Activated CD8-positive, alpha-beta memory T cell treated with anti-CD3 and anti-CD28 coated beads for 48 hours (primary cell): ENCODE measurements around the gene PIP5K1A.
A peak's percentile ranks its signal among the peaks of the same experiment; 100 is the strongest.
"Not testable (repeated sequence)": the region's sequence is repeated elsewhere in the genome, so short reads cannot be mapped to it uniquely, and the experiment has no call there.

ENCODE experiments used
- DNase-seq, 3 experiments: peaks; one replicate each; pipeline ENCODE4 v3.0.0-alpha.2; 2020; ENCODE audit warnings: low read depth in 2 of 3, low spot score in 2 of 3

PIP5K1A gene

DNA sequence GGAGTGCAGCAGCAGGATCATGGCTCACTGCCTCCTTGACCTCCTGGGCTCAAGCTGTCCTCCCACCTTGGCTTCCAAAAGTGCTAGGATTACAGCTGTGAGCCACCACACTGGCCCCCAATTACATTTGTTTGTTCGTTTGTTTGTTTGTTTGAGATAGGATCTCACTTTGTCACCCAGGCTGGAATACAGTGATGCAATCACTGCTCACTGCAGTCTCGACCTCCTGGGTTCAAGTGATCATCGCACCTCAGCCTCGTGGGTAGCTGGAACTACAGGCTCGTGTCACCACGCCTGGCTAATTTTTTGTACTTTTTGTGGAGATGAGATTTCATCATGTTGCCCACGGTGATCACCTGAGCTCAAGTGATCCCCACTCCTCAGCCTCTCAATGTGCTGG is 6.3 kb upstream of the PIP5K1A start:
- no peak for DNase-seq

DNA sequence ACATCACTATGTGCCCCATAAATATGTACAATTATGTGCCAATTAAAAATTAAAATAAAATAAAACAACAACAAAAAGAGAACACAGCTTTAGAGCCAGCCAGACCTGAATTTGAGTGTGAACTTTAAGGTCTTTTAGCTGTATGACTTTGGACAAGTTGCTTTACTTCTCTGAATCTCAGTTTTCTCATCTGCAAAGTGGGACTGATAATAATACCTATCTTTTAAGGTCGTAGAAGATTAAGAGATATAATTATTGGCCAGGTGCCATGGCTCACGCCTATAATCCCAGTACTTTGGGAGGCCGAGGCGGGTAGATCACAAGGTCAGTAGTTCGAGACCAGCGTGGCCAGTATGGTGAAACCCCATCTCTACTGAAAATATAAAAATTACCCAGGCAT is 5.0 kb upstream of the PIP5K1A start:
- DNase-seq = no peak

DNA sequence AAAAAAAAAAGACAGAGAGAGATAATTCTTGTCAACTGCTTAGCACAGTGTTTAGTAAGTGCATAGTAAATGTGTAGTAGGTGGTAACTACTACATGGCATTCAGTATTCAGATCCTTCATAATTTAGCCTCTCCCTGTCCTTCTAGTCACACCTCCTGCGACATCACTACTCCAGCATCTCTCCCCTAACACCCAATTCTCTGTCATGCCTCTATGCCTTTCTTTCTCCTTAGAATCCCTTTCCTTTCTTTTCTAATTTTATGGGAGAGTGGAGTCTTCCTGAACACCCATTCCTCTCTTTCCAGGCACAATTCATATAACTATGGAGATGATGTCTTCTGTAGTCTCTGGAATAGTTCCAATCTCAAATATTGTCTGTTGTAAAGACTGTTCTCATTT is 4.5 kb upstream of the PIP5K1A start:
- no peak for DNase-seq

- DNase-seq = not testable (repeated sequence)
Measured at GRCh38 chr1:151194894-151195594, 3.3 kb upstream of the PIP5K1A start.

DNA sequence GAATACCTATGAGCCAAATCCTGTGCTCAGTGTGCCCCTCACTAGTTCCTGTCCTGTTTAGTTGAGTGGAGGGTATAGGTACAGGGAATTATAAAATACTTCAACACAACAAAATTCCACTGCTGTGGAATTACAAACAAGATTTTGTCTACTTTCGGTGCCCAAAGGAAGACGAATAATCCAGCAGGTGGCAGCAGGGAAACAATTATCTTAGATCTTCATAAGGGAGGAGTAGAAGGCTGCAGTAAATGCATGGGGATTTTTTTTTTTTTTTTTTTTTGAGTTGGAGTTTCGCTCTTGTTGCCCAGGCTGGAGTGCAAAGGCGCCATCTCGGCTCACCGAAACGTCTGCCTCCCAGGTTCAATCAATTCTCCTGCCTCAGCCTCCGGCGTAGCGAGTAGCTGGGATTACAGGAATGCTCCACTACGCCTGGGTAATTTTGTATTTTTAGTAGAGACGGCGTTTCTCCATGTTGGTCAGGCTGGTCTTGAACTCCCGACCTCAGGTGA is 2.0 kb upstream of the PIP5K1A start:
- DNase-seq = no peak

GRCh38 chr1:151197863-151198253 is 494 bp upstream of the PIP5K1A start:
- no peak for DNase-seq

DNA sequence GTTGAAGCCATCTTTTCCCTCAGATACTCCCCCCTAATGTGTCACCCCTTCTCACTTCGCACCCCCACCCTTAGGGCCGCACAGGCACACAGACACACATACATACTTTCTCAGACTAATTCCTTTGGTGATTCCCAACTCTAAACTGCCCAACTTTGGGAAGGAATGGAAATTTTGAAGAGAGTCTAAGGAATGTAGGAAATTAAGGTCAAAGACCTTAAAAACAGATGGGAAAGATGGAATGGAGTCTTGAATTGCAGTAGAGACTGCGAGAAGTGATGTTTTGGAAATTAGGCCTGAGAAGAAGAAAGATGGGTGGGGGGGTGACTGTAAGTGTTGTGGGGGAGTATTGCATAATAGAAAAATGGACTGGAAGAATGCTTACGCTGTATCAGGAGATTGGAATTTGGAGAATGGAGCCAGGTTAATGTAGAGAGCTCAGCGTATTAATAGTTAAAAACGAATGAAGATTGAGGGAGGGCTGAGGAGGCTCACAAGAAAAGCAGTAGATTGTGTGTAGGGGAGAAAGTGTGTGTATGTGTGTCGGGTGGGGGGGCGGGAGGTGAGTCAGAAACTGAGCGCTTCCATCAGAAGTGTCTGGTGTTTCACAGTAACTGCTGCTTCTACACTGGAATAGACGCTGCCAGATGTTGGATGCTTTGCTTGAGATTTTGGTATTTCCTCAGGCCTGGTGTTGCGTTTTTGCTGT is 1.7 kb downstream of the PIP5K1A start:
- no peak for DNase-seq

GRCh38 chr1:151205381-151205965 is 7.1 kb downstream of the PIP5K1A start:
- not testable (repeated sequence) for DNase-seq

- DNase-seq = no peak
Measured at GRCh38 chr1:151210830-151211229, 12.5 kb downstream of the PIP5K1A start.

DNA sequence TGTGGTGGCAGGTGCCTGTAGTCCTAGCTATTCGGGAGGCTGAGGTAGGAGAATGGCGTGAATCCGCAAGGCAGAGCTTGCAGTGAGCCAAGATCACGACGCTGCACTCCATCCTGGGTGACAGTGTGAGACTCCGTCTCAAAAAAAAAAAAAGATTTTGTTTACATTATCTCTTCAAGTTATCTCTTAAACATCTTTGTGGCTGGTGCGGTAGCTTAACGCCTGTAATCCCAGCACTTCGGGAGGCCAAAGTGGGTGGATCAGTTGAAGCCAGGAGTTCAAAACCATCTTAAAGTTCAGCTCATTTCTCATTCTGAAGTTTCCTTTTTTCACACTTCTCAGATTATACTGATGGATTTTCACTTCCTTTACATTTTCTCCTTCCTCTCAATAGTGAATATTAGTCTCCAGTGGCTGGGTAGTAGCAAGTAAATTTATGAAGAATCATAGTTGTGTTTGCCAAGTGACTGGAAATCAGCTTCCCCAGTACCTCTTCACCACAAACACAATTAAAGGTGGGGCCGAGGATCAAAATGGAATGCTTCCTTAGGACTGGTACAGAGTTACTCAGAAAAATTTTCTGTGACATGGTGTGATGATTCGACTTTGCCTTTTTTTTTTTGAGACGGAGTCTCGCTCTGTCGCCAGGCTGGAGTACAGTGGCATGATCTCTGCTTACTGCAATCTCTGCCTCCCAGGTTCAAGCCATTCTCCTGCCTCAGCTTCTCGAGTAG is 13.8 kb downstream of the PIP5K1A start:
- DNase-seq = no peak

DNA sequence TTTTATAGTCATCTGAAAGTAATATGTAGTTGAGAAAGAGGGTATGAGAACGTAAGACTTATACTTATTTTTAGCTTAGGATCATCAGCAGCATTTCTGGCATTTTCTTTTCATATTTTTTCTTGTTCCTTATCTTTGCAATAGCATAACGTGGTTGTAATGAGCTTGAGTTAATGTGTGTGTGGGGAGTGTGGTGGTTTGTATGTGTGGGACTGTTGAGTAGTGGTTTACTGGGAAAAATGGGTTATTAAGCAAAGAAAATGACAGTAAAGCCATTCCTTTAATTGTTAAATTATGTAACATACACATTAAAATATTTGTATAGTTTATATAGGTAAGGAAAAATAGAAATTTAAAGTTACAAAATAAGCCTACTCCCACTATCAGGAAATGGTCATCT is 15.2 kb downstream of the PIP5K1A start:
- DNase-seq = no peak

DNA sequence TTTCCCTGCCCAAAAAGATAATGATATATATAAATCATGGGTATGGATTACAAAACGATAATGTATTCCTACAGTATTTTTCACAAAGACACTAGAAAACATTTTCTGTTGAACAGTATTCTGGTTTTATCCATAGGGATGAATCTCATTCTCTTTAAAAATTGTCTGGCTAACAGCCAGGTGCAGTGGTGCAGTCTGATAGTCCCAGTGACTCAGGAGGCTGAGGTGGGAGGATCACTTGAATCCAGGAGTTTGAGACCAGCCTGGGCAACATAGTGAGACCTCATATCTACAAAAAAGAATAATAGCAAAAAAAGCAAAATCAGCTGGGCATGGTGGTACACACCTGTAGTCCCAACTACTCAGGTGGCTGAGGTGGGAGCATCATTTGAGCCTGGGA is 23.3 kb downstream of the PIP5K1A start:
- DNase-seq = no peak

DNA sequence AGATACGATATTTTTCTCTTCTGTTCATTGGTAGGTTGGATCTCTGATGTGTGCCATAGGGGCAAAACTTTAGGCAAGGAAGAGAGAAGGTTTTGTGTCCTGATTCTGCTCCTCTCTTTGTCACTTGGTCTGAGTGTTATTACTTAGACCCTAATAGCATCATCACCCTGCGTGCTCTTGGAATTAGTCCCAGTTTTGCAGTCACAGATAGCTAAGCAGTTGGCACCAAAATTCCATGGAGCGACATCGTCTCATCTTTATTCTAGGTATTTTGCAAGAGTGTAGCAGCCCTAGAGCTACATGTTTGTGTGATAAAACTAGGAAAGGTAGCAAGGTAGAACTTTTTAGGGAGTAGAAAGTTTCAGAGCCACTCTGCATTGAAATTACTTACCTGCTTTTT is 23.8 kb downstream of the PIP5K1A start:
- no peak for DNase-seq

GRCh38 chr1:151235235-151235634 is 36.9 kb downstream of the PIP5K1A start:
- DNase-seq = no peak

DNA sequence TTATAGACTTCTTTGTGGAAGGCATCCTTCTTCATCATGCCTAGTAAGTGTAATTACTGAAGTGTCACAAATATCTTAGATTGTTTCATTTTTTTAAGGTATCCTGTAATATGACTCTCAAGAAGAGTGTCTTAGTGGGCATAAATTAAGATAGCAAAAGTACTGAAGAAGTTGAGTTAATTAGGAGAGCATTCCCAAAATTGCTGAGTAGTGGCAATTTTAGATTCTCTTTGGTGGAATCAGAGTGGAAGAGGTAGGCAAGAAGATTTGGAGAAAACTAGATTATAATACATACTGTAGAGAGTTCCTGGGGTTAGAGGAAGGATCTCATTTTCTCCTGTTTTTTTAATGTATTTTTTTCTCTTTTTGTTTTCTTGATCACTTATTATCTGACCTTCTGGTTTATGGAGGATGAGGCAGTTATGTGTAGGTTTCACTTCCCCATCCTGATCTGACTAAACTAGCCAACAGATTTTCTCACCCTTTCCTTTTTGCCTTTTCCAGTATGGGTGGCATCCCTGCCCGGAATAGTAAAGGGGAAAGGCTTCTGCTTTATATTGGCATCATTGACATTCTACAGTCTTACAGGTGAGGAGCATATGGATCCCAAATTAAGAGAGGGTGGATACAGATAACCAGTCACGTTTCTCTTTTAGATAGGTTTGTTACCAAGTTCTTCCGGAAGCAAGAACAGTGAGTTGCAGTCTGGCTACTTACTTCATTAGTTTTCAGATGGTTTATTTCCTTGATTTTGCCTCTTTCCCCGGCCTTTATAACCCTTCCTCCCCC is 39.5 kb downstream of the PIP5K1A start:
- DNase-seq = no peak

- no peak for DNase-seq
Measured at GRCh38 chr1:151238467-151238739, 40.1 kb downstream of the PIP5K1A start.

GRCh38 chr1:151242442-151242841 is 44.1 kb downstream of the PIP5K1A start:
- DNase-seq = no peak

DNA sequence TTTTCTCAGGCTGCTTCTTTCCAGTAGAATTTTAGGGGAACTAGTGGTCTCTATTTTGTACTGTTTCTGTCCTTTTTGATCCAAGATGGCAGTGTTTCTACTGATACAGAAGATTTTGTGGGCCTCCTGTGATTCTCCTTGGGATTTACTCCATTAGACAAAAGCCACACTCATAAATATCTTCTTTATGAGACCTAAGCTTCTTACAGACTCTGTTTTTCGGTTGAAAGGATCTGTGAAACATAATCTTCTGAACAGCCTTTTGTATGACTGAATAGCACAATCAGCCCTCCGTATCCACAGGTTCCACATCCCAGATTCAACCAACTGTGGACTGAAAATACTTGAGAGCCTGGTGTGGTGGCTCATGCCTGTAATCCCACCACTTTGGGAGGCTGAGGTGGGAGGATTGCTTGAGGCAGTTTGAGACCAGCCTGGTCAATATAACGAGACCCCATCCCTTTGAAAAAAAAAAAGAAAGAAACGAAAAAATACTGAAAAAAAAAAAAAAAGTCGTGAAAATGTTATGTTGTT is 45.4 kb downstream of the PIP5K1A start:
- no peak for DNase-seq

GRCh38 chr1:151246786-151247185 is 48.4 kb downstream of the PIP5K1A start:
- no peak for DNase-seq

- peak in 1 of 3 experiments; percentile 11 for DNase-seq
Measured at GRCh38 chr1:151251656-151252470, 53.5 kb downstream of the PIP5K1A start.
